ENCODE data around the gene DBF4B. TPM values are rescaled to one million over a fixed set of nuclear protein-coding genes. Genes with fewer than 3 reads are reported as not detected.

DBF4B gene
- total and polyA plus RNA-seq, 2 donors, result 3.5 to 5.2 TPM

- WGBS, result 85% methylated on average over 17 of the region's 17 CpGs
- no peaks in the 10 kb centered on the region for H3K36me3 ChIP-seq (ENCODE audit: control insufficient read depth in 2 of 2, insufficient read depth in 2 of 2, low read length in 1 of 2)
- H3K27me3 ChIP-seq (ENCODE audit: control insufficient read depth in 2 of 2, insufficient read depth in 1 of 2, low read length in 1 of 2), result peaks cover 31 to 51% of the 10 kb centered on the region in 2 donors
- no peak overlapping the region for H3K27ac ChIP-seq (ENCODE audit: low read depth in 1 of 2, low read length in 1 of 2)
- H3K4me1 ChIP-seq (ENCODE audit: control insufficient read depth in 2 of 2, insufficient read depth in 2 of 2, low read length in 2 of 2), result peaks cover 4 to 5% of the 10 kb centered on the region in 2 donors
- no peak for DNase-seq (ENCODE audit: low read depth in 6 of 9, low spot score in 9 of 9)
- no peak overlapping the region for H3K4me3 ChIP-seq (ENCODE audit: low read length in 2 of 2)
- H3K9me3 ChIP-seq (ENCODE audit: control insufficient read depth in 2 of 2, insufficient read depth in 1 of 2, low read length in 1 of 2), result no peaks in the 10 kb centered on the region
These were observed 53.7 kb downstream of the DBF4B start for GRCh38 chr17:44761932-44762810.

GRCh38 chr17:44763170-44763569, 54.7 kb downstream of the DBF4B start:
- Histone ChIP-seq H3K27ac (ENCODE audit: low read depth in 1 of 2, low read length in 1 of 2) (no peak overlapping the region), H3K9me3 (ENCODE audit: control insufficient read depth in 2 of 2, insufficient read depth in 1 of 2, low read length in 1 of 2) (no peaks in the 10 kb centered on the region), H3K27me3 (ENCODE audit: control insufficient read depth in 2 of 2, insufficient read depth in 1 of 2, low read length in 1 of 2) (peaks cover 22 to 51% of the 10 kb centered on the region in 2 donors), H3K36me3 (ENCODE audit: control insufficient read depth in 2 of 2, insufficient read depth in 2 of 2, low read length in 1 of 2) (no peaks in the 10 kb centered on the region), H3K4me3 (ENCODE audit: low read length in 2 of 2) (no peak overlapping the region), H3K4me1 (ENCODE audit: control insufficient read depth in 2 of 2, insufficient read depth in 2 of 2, low read length in 2 of 2) (peaks cover 4 to 7% of the 10 kb centered on the region in 2 donors)
- no peak for DNase-seq (ENCODE audit: low read depth in 6 of 9, low spot score in 9 of 9)
- WGBS, result 96% methylated on average over 5 of the region's 5 CpGs

GRCh38 chr17:44765965-44766364, 57.5 kb downstream of the DBF4B start:
- no peak overlapping the region for H3K4me3 ChIP-seq (ENCODE audit: low read length in 2 of 2)
- H3K27ac ChIP-seq (ENCODE audit: low read depth in 1 of 2, low read length in 1 of 2), result no peak overlapping the region
- H3K27me3 ChIP-seq (ENCODE audit: control insufficient read depth in 2 of 2, insufficient read depth in 1 of 2, low read length in 1 of 2), result peaks cover 4 to 35% of the 10 kb centered on the region in 2 donors
- no peak for DNase-seq (ENCODE audit: low read depth in 6 of 9, low spot score in 9 of 9)
- peaks cover 0 to 6% of the 10 kb centered on the region in 2 donors for H3K4me1 ChIP-seq (ENCODE audit: control insufficient read depth in 2 of 2, insufficient read depth in 2 of 2, low read length in 2 of 2)
- H3K9me3 ChIP-seq (ENCODE audit: control insufficient read depth in 2 of 2, insufficient read depth in 1 of 2, low read length in 1 of 2), result no peaks in the 10 kb centered on the region
- no peaks in the 10 kb centered on the region for H3K36me3 ChIP-seq (ENCODE audit: control insufficient read depth in 2 of 2, insufficient read depth in 2 of 2, low read length in 1 of 2)
- 91% methylated on average over 11 of the region's 11 CpGs for WGBS

- H3K9me3 ChIP-seq (ENCODE audit: control insufficient read depth in 2 of 2, insufficient read depth in 1 of 2, low read length in 1 of 2), result no peaks in the 10 kb centered on the region
- no peaks in the 10 kb centered on the region for H3K36me3 ChIP-seq (ENCODE audit: control insufficient read depth in 2 of 2, insufficient read depth in 2 of 2, low read length in 1 of 2)
- H3K27ac ChIP-seq (ENCODE audit: low read depth in 1 of 2, low read length in 1 of 2), result no peak overlapping the region
- peaks cover 0 to 32% of the 10 kb centered on the region in 2 donors for H3K27me3 ChIP-seq (ENCODE audit: control insufficient read depth in 2 of 2, insufficient read depth in 1 of 2, low read length in 1 of 2)
- H3K4me3 ChIP-seq (ENCODE audit: low read length in 2 of 2), result no peak overlapping the region
- peaks cover 0 to 6% of the 10 kb centered on the region in 2 donors for H3K4me1 ChIP-seq (ENCODE audit: control insufficient read depth in 2 of 2, insufficient read depth in 2 of 2, low read length in 2 of 2)
- WGBS, result 89% methylated on average over 8 of the region's 8 CpGs
- no peak for DNase-seq (ENCODE audit: low read depth in 6 of 9, low spot score in 9 of 9)
These were observed 58.1 kb downstream of the DBF4B start for GRCh38 chr17:44766409-44767038.

- Histone ChIP-seq H3K27me3 (ENCODE audit: control insufficient read depth in 2 of 2, insufficient read depth in 1 of 2, low read length in 1 of 2) (peaks cover 0 to 37% of the 10 kb centered on the region in 2 donors), H3K9me3 (ENCODE audit: control insufficient read depth in 2 of 2, insufficient read depth in 1 of 2, low read length in 1 of 2) (no peaks in the 10 kb centered on the region), H3K27ac (ENCODE audit: low read depth in 1 of 2, low read length in 1 of 2) (no peak overlapping the region), H3K4me1 (ENCODE audit: control insufficient read depth in 2 of 2, insufficient read depth in 2 of 2, low read length in 2 of 2) (peaks cover 0 to 6% of the 10 kb centered on the region in 2 donors), H3K4me3 (ENCODE audit: low read length in 2 of 2) (no peak overlapping the region), H3K36me3 (ENCODE audit: control insufficient read depth in 2 of 2, insufficient read depth in 2 of 2, low read length in 1 of 2) (no peaks in the 10 kb centered on the region)
- WGBS, result 27% methylated on average over 4 of the region's 4 CpGs
- DNase-seq (ENCODE audit: low read depth in 6 of 9, low spot score in 9 of 9), result no peak
These were observed 59.0 kb downstream of the DBF4B start for GRCh38 chr17:44767493-44767892.

GRCh38 chr17:44768505-44769142, 60.2 kb downstream of the DBF4B start:
- no peak for DNase-seq (ENCODE audit: low read depth in 6 of 9, low spot score in 9 of 9)
- Histone ChIP-seq H3K36me3 (ENCODE audit: control insufficient read depth in 2 of 2, insufficient read depth in 2 of 2, low read length in 1 of 2) (no peaks in the 10 kb centered on the region), H3K4me3 (ENCODE audit: low read length in 2 of 2) (no peak overlapping the region), H3K27me3 (ENCODE audit: control insufficient read depth in 2 of 2, insufficient read depth in 1 of 2, low read length in 1 of 2) (peaks cover 0 to 38% of the 10 kb centered on the region in 2 donors), H3K9me3 (ENCODE audit: control insufficient read depth in 2 of 2, insufficient read depth in 1 of 2, low read length in 1 of 2) (no peaks in the 10 kb centered on the region), H3K27ac (ENCODE audit: low read depth in 1 of 2, low read length in 1 of 2) (no peak overlapping the region), H3K4me1 (ENCODE audit: control insufficient read depth in 2 of 2, insufficient read depth in 2 of 2, low read length in 2 of 2) (peaks cover 0 to 6% of the 10 kb centered on the region in 2 donors)
- WGBS, result 19% methylated on average over 11 of the region's 11 CpGs

GRCh38 chr17:44769230-44769629, 60.8 kb downstream of the DBF4B start:
- no peaks in the 10 kb centered on the region for H3K9me3 ChIP-seq (ENCODE audit: control insufficient read depth in 2 of 2, insufficient read depth in 1 of 2, low read length in 1 of 2)
- peaks cover 0 to 40% of the 10 kb centered on the region in 2 donors for H3K27me3 ChIP-seq (ENCODE audit: control insufficient read depth in 2 of 2, insufficient read depth in 1 of 2, low read length in 1 of 2)
- 78% methylated on average over 6 of the region's 6 CpGs for WGBS
- H3K4me3 ChIP-seq (ENCODE audit: low read length in 2 of 2), result no peak overlapping the region
- H3K27ac ChIP-seq (ENCODE audit: low read depth in 1 of 2, low read length in 1 of 2), result no peak overlapping the region
- no peaks in the 10 kb centered on the region for H3K36me3 ChIP-seq (ENCODE audit: control insufficient read depth in 2 of 2, insufficient read depth in 2 of 2, low read length in 1 of 2)
- no peak for DNase-seq (ENCODE audit: low read depth in 6 of 9, low spot score in 9 of 9)
- H3K4me1 ChIP-seq (ENCODE audit: control insufficient read depth in 2 of 2, insufficient read depth in 2 of 2, low read length in 2 of 2), result peaks cover 0 to 6% of the 10 kb centered on the region in 2 donors

- Histone ChIP-seq H3K9me3 (ENCODE audit: control insufficient read depth in 2 of 2, insufficient read depth in 1 of 2, low read length in 1 of 2) (no peaks in the 10 kb centered on the region), H3K27me3 (ENCODE audit: control insufficient read depth in 2 of 2, insufficient read depth in 1 of 2, low read length in 1 of 2) (peaks cover 0 to 44% of the 10 kb centered on the region in 2 donors), H3K4me3 (ENCODE audit: low read length in 2 of 2) (no peak overlapping the region), H3K27ac (ENCODE audit: low read depth in 1 of 2, low read length in 1 of 2) (no peak overlapping the region), H3K36me3 (ENCODE audit: control insufficient read depth in 2 of 2, insufficient read depth in 2 of 2, low read length in 1 of 2) (no peaks in the 10 kb centered on the region), H3K4me1 (ENCODE audit: control insufficient read depth in 2 of 2, insufficient read depth in 2 of 2, low read length in 2 of 2) (peaks cover 0 to 6% of the 10 kb centered on the region in 2 donors)
- 79% methylated on average over 15 of the region's 15 CpGs for WGBS
- DNase-seq (ENCODE audit: low read depth in 6 of 9, low spot score in 9 of 9), result no peak
These were observed 61.2 kb downstream of the DBF4B start for GRCh38 chr17:44769647-44770084.
